Measurements from ENCODE around the gene ADAMTSL1.

- TF ChIP-seq, protein P1, sequence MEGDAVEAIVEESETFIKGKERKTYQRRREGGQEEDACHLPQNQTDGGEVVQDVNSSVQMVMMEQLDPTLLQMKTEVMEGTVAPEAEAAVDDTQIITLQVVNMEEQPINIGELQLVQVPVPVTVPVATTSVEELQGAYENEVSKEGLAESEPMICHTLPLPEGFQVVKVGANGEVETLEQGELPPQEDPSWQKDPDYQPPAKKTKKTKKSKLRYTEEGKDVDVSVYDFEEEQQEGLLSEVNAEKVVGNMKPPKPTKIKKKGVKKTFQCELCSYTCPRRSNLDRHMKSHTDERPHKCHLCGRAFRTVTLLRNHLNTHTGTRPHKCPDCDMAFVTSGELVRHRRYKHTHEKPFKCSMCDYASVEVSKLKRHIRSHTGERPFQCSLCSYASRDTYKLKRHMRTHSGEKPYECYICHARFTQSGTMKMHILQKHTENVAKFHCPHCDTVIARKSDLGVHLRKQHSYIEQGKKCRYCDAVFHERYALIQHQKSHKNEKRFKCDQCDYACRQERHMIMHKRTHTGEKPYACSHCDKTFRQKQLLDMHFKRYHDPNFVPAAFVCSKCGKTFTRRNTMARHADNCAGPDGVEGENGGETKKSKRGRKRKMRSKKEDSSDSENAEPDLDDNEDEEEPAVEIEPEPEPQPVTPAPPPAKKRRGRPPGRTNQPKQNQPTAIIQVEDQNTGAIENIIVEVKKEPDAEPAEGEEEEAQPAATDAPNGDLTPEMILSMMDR (IDR thresholded peaks at IDR 0.05): no peak
- no peak for TF ChIP-seq EP300 (IDR thresholded peaks at IDR 0.05)
Measured at GRCh38 chr9:18743971-18744370, 270.0 kb downstream of the ADAMTSL1 start.
